GM19372 (cell line): ENCODE measurements around the gene REP15.
"Not testable (repeated sequence)": the region's sequence is repeated elsewhere in the genome, so short reads cannot be mapped to it uniquely, and the experiment has no call there.

Experiments used
- ATAC-seq: cut with Tn5 transposase; IDR thresholded peaks from one replicate; pipeline ENCODE4 v1.9.1; 2021; ENCODE audit warnings: mild to moderate bottlenecking, low read depth, moderate library complexity; ENCODE audit not compliant: unreplicated experiment

The REP15 gene

GRCh38 chr12:27696293-27696652 lies at the start of gene REP15:
Gene REP15, plus strand, starts transcription at chr12:27696447. Its CDS starts 116 bp downstream, at chr12:27696563.
- ATAC-seq: no peak

GRCh38 chr12:27650011-27650410 lies 46.2 kb upstream of the REP15 start:
- no peak for ATAC-seq

- no peak for ATAC-seq
These were observed 45.0 kb upstream of the REP15 start for GRCh38 chr12:27651201-27651600.

- no peak for ATAC-seq
These were observed 44.0 kb upstream of the REP15 start for GRCh38 chr12:27652174-27652763.

GRCh38 chr12:27653661-27654060 lies 42.6 kb upstream of the REP15 start:
- no peak for ATAC-seq

- not testable (repeated sequence) for ATAC-seq
These were observed 40.8 kb upstream of the REP15 start for GRCh38 chr12:27655476-27655875.

GRCh38 chr12:27657296-27657695 lies 39.0 kb upstream of the REP15 start:
- ATAC-seq: no peak

GRCh38 chr12:27665704-27666103 lies 30.5 kb upstream of the REP15 start:
- no peak for ATAC-seq

GRCh38 chr12:27666510-27666909 lies 29.7 kb upstream of the REP15 start:
- ATAC-seq: no peak

GRCh38 chr12:27667540-27667939 lies 28.7 kb upstream of the REP15 start:
- no peak for ATAC-seq

- ATAC-seq: no peak
These were observed 24.2 kb upstream of the REP15 start for GRCh38 chr12:27672051-27672450.

GRCh38 chr12:27672643-27673042 lies 23.6 kb upstream of the REP15 start:
- no peak for ATAC-seq

- no peak for ATAC-seq
These were observed 23.0 kb upstream of the REP15 start for GRCh38 chr12:27673101-27673718.

GRCh38 chr12:27674989-27675388 lies 21.3 kb upstream of the REP15 start:
- no peak for ATAC-seq

- ATAC-seq: no peak
These were observed 15.6 kb upstream of the REP15 start for GRCh38 chr12:27680619-27681018.

- no peak for ATAC-seq
These were observed 13.7 kb upstream of the REP15 start for GRCh38 chr12:27682534-27682933.

- ATAC-seq: no peak
These were observed 11.0 kb upstream of the REP15 start for GRCh38 chr12:27685274-27685673.

GRCh38 chr12:27686147-27686546 lies 10.1 kb upstream of the REP15 start:
- no peak for ATAC-seq

GRCh38 chr12:27688671-27689070 lies 7.6 kb upstream of the REP15 start:
- no peak for ATAC-seq

GRCh38 chr12:27689558-27690180 lies 6.6 kb upstream of the REP15 start:
- ATAC-seq: no peak

GRCh38 chr12:27693403-27693802 lies 2.8 kb upstream of the REP15 start:
- no peak for ATAC-seq
